Urinary bladder (tissue), 4 donors: ENCODE measurements around the gene FOXP1. TPM values are rescaled to one million over a fixed set of nuclear protein-coding genes. Genes with fewer than 3 reads are reported as not detected.

Experiments used
- DNase-seq: peaks from one replicate; pipeline ENCODE4 v3.0.0-alpha.2; 2015; ENCODE audit errors: extremely low spot score
- H3K27ac ChIP-seq: one replicate; pipeline ENCODE4 v1.5.1; 2013; ENCODE audit warnings: low read depth, mild to moderate bottlenecking, moderate library complexity
- H3K36me3 ChIP-seq: one replicate; pipeline ENCODE4 v1.6.1; 2013; ENCODE audit warnings: mild to moderate bottlenecking, moderate library complexity; ENCODE audit not compliant: insufficient read depth
- H3K4me1 ChIP-seq: one replicate; pipeline ENCODE4 v1.6.1; 2013; ENCODE audit warnings: mild to moderate bottlenecking, moderate library complexity; ENCODE audit not compliant: insufficient read depth
- H3K4me3 ChIP-seq: one replicate; pipeline ENCODE4 v1.5.1; 2013; ENCODE audit warnings: low read depth, low read length
- WGBS: extraction: QIAGEN DNeasy Blood & Tissue Kit; methylation state at CpG from one replicate; pipeline ENCODE4 v1.1.7; 2013; 5-methylcytosine and 5-hydroxymethylcytosine counted together
- polyA plus RNA-seq: library from polyadenylated mRNA; stranded (reverse); fragments of 200-250 nt; gene quantifications from one replicate; pipeline ENCODE4 v1.2.3, GENCODE V29; 2013
- total RNA-seq: library from RNA; depleted of rRNA; stranded (reverse); fragments of >200 nt; gene quantifications from one replicate; pipeline ENCODE4 v1.2.3, GENCODE V29; 2014
- donor health status: healthy with polysubstance abuse.
- donor health status: healthy.

The FOXP1 gene
- total and polyA plus RNA-seq, 2 donors: 27.4 to 176 TPM

- H3K4me1 ChIP-seq: no peaks in the 10 kb centered on the region
Measured at GRCh38 chr3:71512544-71512943, 71.0 kb downstream of the FOXP1 start.

DNA sequence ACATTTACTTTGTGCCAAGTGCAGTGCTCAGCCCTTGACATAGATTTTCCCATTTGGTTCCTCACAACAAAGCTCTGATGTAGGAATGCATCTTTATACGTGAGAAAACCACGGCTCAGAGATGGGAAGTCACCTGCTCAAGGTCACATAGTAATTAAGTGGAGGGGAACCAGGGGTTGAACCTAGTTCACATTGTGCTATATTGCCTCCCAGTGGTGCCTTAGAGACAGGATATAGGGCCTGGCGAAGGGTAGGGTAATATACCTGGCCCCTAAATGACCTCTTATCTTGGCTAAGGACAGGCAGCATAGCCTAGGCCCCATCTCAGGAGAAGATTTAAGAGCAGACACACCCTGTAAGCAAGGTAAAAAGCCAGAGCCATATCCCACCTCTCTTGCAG, 71.5 kb downstream of the FOXP1 start:
- H3K4me1 ChIP-seq: no peaks in the 10 kb centered on the region
- no peak overlapping the region for H3K4me3 ChIP-seq
- DNase-seq: no peak
- H3K27ac ChIP-seq: no peak overlapping the region
- 77% methylated on average over 3 of the region's 3 CpGs for WGBS
- H3K36me3 ChIP-seq: no peaks in the 10 kb centered on the region

More at GRCh38 chr3:71512544-71512943, 71.0 kb downstream of the FOXP1 start:
- Histone ChIP-seq H3K27ac (no peak overlapping the region), H3K4me3 (no peak overlapping the region), H3K36me3 (no peaks in the 10 kb centered on the region)
- no peak for DNase-seq
- 94% methylated on average over 4 of the region's 4 CpGs for WGBS

GRCh38 chr3:71511446-71511845, 72.1 kb downstream of the FOXP1 start:
- Histone ChIP-seq H3K27ac (no peak overlapping the region), H3K36me3 (no peaks in the 10 kb centered on the region), H3K4me3 (no peak overlapping the region), H3K4me1 (no peaks in the 10 kb centered on the region)
- no peak for DNase-seq

DNA sequence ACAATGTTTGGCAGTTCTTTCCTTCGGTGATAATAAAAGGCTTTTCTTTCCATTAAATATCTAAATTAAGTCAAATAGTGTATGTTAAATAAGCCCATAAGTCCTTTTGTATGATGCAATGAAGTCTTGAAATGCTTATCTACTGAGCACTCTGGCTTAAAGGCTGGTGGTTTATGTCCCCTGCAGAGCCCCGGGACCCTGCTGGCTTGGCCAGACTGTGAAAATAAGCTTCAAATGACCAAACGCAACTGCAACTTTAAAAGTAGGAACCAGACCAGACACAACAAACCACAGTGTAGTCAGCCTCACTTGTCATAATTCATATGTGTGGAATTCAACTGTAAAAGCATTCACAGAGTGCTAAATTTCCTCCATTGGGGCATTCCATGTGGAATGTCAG, 72.5 kb downstream of the FOXP1 start:
- Histone ChIP-seq H3K4me1 (no peaks in the 10 kb centered on the region), H3K4me3 (no peak overlapping the region), H3K27ac (no peak overlapping the region), H3K36me3 (no peaks in the 10 kb centered on the region)
- 28% methylated on average over 3 of the region's 3 CpGs for WGBS
- no peak for DNase-seq

- no peak for DNase-seq
- whole genome bisulfite sequencing: 28% methylated on average over 3 of the region's 3 CpGs
- no peaks in the 10 kb centered on the region for H3K36me3 ChIP-seq
- H3K27ac ChIP-seq: no peak overlapping the region
- no peaks in the 10 kb centered on the region for H3K4me1 ChIP-seq
- H3K4me3 ChIP-seq: no peak overlapping the region
Measured at GRCh38 chr3:71510510-71510909, 73.0 kb downstream of the FOXP1 start.

- Histone ChIP-seq H3K36me3 (no peaks in the 10 kb centered on the region), H3K27ac (no peak overlapping the region), H3K4me3 (no peak overlapping the region), H3K4me1 (no peaks in the 10 kb centered on the region)
- 94% methylated on average over 3 of the region's 3 CpGs for WGBS
- DNase-seq: no peak
Measured at GRCh38 chr3:71509066-71509465, 74.5 kb downstream of the FOXP1 start.

GRCh38 chr3:71505767-71506350, 77.7 kb downstream of the FOXP1 start:
- 85% methylated on average over 10 of the region's 10 CpGs for WGBS
- Histone ChIP-seq H3K4me3 (no peak overlapping the region), H3K36me3 (no peaks in the 10 kb centered on the region), H3K4me1 (no peaks in the 10 kb centered on the region), H3K27ac (no peak overlapping the region)
- no peak for DNase-seq

GRCh38 chr3:71504250-71505036, 79.1 kb downstream of the FOXP1 start:
- Histone ChIP-seq H3K4me1 (no peaks in the 10 kb centered on the region), H3K4me3 (no peak overlapping the region), H3K36me3 (no peaks in the 10 kb centered on the region), H3K27ac (no peak overlapping the region)
- WGBS: 88% methylated on average over 15 of the region's 15 CpGs
- no peak for DNase-seq

DNA sequence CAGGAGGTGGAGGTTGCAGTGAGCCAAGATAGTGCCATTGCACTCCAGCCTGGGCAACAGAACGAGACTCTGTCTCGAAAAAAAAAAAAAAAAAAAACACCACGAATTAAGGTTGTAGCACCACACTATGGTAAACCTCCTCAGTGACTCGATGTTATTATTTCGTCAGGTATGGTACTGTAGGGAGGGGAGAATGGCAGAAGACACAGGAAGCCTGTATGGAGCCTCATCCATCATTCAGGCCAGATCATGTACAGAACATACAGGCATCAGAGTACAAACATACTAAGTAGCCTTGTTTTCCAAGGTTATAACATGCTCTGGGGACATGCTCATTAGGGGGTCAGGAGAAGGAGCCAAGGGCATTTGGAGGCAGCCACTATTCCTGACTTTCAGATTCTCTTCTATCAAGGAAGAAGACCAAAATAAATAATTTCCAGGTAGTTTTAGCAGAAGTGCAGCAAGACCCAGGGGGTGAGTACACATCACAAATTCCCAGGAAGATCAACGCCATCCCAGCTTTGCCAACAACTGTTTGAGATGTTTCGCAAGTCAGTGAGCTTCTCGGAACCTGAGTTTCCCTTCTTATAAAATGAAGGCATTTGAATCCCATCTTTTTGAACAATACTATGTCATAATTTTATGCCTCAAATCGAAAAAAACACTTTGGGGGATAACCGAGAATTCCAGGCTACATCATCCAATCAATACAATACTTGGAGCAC, 79.8 kb downstream of the FOXP1 start:
- Histone ChIP-seq H3K4me3 (no peak overlapping the region), H3K4me1 (no peaks in the 10 kb centered on the region), H3K27ac (no peak overlapping the region), H3K36me3 (no peaks in the 10 kb centered on the region)
- no peak for DNase-seq
- 94% methylated on average over 10 of the region's 10 CpGs for WGBS

DNA sequence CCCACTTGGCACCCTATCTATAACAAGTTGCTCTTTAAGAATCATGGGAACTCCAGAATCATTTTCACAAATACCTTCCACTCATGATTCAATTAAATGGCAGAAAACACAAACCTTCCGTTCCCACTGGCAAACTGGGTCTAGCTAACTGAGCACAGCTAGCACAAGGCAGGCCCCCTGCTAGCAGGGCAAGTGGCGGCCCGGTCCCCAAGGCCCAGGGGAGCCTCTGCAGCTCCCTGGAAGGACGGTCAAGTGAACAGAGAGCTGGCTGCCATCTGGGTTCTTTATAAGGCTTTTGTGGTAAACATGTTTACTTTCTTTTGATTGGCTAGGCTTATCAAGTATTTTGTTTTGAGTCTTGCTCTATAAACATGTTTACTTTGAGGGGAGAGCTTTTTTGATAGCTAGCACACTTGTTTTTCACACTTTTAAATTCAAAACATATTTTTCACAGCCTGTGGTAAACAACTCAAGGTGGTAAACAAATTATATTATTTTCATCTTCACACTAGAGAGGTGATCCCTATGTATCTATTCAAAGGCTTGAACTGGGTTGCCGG, 81.4 kb downstream of the FOXP1 start:
- WGBS: 87% methylated on average over 5 of the region's 5 CpGs
- peaks cover 6% of the 10 kb centered on the region for H3K4me1 ChIP-seq
- DNase-seq: no peak

DNA sequence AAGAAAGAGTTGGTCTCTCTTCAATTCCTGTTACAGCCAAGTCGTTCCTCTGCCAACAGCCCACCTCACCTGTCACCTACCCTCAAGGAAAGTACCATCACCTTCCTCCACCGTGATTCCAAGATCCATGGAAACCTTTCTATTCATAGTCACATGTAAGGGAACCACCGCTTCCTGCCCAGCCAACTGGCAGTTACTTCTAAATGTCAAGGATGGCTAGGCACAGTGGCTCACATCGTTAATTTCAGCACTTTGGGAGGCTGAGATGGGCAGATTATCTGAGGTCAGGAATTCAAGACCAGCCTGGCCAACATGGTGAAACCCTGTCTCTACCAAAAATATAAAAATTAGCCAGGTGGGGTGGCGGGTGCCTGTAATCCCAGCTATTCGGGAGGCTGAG, 82.8 kb downstream of the FOXP1 start:
- WGBS: 95% methylated on average over 6 of the region's 6 CpGs
- H3K4me3 ChIP-seq: no peak overlapping the region
- peaks cover 6% of the 10 kb centered on the region for H3K4me1 ChIP-seq

More for the DNA sequence above, 81.4 kb downstream of the FOXP1 start:
- H3K27ac ChIP-seq: no peak overlapping the region
- no peaks in the 10 kb centered on the region for H3K36me3 ChIP-seq
- no peak overlapping the region for H3K4me3 ChIP-seq

GRCh38 chr3:71499227-71499876, 84.2 kb downstream of the FOXP1 start:
- Histone ChIP-seq H3K4me3 (no peak overlapping the region), H3K36me3 (no peaks in the 10 kb centered on the region), H3K27ac (no peak overlapping the region), H3K4me1 (peaks cover 6% of the 10 kb centered on the region)
- WGBS: 93% methylated on average over 6 of the region's 6 CpGs
- no peak for DNase-seq

More for the DNA sequence above, 82.8 kb downstream of the FOXP1 start:
- no peak for DNase-seq
- Histone ChIP-seq H3K36me3 (no peaks in the 10 kb centered on the region), H3K27ac (no peak overlapping the region)

GRCh38 chr3:71498543-71498942, 85.0 kb downstream of the FOXP1 start:
- Histone ChIP-seq H3K4me3 (no peak overlapping the region), H3K36me3 (no peaks in the 10 kb centered on the region), H3K27ac (no peak overlapping the region), H3K4me1 (peaks cover 6% of the 10 kb centered on the region)
- no peak for DNase-seq
- WGBS: 85% methylated on average over 3 of the region's 3 CpGs
